Tibial nerve (tissue), 4 donors: Measurements from ENCODE around the gene TMEM53. TPM values are rescaled to one million over a fixed set of nuclear protein-coding genes. Genes with fewer than 3 reads are reported as not detected.

Experiments
- DNase-seq, 2 donors: peaks; one replicate each; pipeline ENCODE4 v3.0.0-alpha.2; 2019; ENCODE audit warnings: low spot score in 2 of 2
- H3K27ac ChIP-seq, 4 donors: fragments of 200-600 bp; sonication (generic) in 3 of 4; one replicate each; pipeline ENCODE4 v1.5.1; 2017 to 2019; ENCODE audit warnings: mild to moderate bottlenecking in 1 of 4
- H3K27me3 ChIP-seq, 2 donors: fragments of 200-600 bp; sonication (generic) in 1 of 2; one replicate each; pipeline versions ENCODE4 v1.5.1 to v1.6.0; 2017 to 2019
- H3K36me3 ChIP-seq, 3 donors: fragments of 200-600 bp; sonication (generic); one replicate each; pipeline ENCODE4 v1.5.1; 2018 to 2019
- H3K4me1 ChIP-seq, 4 donors: fragments of 200-600 bp; sonication (generic) in 3 of 4; one replicate each; pipeline ENCODE4 v1.5.1; 2017 to 2019
- H3K4me3 ChIP-seq, 4 donors: fragments of 200-600 bp; sonication (generic) in 3 of 4; one replicate each; pipeline ENCODE4 v1.5.1; 2017 to 2019; ENCODE audit warnings: mild to moderate bottlenecking in 1 of 4, moderate library complexity in 1 of 4
- H3K9me3 ChIP-seq, 4 donors: fragments of 200-600 bp; sonication (generic) in 3 of 4; one replicate each; pipeline ENCODE4 v1.5.1; 2017 to 2019
- CTCF ChIP-seq, 5 experiments: fragments of 200-600 bp in 3 of 5; fragments of 450-650 bp in 2 of 5; sonication (generic) in 3 of 5; IDR thresholded peaks; one replicate each; pipeline ENCODE4 v1.5.1; 2016 to 2019; ENCODE audit warnings: antibody characterized with exemption in 5 of 5, mild to moderate bottlenecking in 3 of 5, moderate library complexity in 2 of 5
- EP300 ChIP-seq, 2 donors: sonication (generic); formaldehyde crosslinking; IDR thresholded peaks; one replicate each; pipeline ENCODE4 v1.6.1; 2017; ENCODE audit warnings: antibody characterized with exemption in 2 of 2, mild to moderate bottlenecking in 1 of 2
- POLR2A ChIP-seq, 2 donors: fragments of 450-650 bp; IDR thresholded peaks; one replicate each; pipeline ENCODE4 v1.6.1; 2017; ENCODE audit warnings: antibody characterized with exemption in 2 of 2, mild to moderate bottlenecking in 2 of 2, moderate library complexity in 2 of 2
- WGBS, 2 donors: methylation state at CpG; one replicate each; pipeline ENCODE4 v1.1.5; 2018; 5-methylcytosine and 5-hydroxymethylcytosine counted together
- total RNA-seq, 4 donors: library from RNA; depleted of rRNA; stranded (reverse); fragments of >200 nt; gene quantifications; one replicate each; pipeline ENCODE4 v1.1.0, GENCODE V29; 2016

TMEM53 gene
- total RNA-seq, 4 donors from 2014 or later = 7.2 to 10.5 (median 9.5) TPM

- Histone ChIP-seq H3K27me3 (no peaks in the 10 kb centered on the region), H3K27ac (peak overlapping the region in 1 of 4 donors; percentile 15), H3K36me3 (no peaks in the 10 kb centered on the region), H3K9me3 (no peaks in the 10 kb centered on the region), H3K4me3 (no peak overlapping the region), H3K4me1 (peaks cover 0 to 10% (median 10%) of the 10 kb centered on the region in 4 donors)
- WGBS, 2 donors = 8 to 13% methylated on average over 9 of the region's 9 CpGs
- peak; percentile 45 to 71 for DNase-seq
- TF ChIP-seq POLR2A (IDR thresholded peaks at IDR 0.05) (no peak), CTCF (IDR thresholded peaks at IDR 0.05) (peak; percentile 75 to 94 (median 89)), EP300 (IDR thresholded peaks at IDR 0.05) (no peak)
These were observed 40.8 kb upstream of the TMEM53 start for GRCh38 chr1:44714944-44715571.

GRCh38 chr1:44714532-44714931, 40.3 kb upstream of the TMEM53 start:
- H3K27me3 ChIP-seq = no peaks in the 10 kb centered on the region
- WGBS, 2 donors = 87 to 93% methylated on average over 7 of the region's 7 CpGs

GRCh38 chr1:44713321-44713781, 39.1 kb upstream of the TMEM53 start:
- H3K27me3 ChIP-seq = no peaks in the 10 kb centered on the region
- TF ChIP-seq CTCF (IDR thresholded peaks at IDR 0.05) (no peak), POLR2A (IDR thresholded peaks at IDR 0.05) (no peak), EP300 (IDR thresholded peaks at IDR 0.05) (no peak)
- WGBS, 2 donors = 56 to 58% methylated on average over 6 of the region's 6 CpGs
- H3K27ac ChIP-seq = no peak overlapping the region
- no peaks in the 10 kb centered on the region for H3K9me3 ChIP-seq
- H3K36me3 ChIP-seq = no peaks in the 10 kb centered on the region
- no peak overlapping the region for H3K4me3 ChIP-seq
- H3K4me1 ChIP-seq = peaks cover 0 to 12% (median 10%) of the 10 kb centered on the region in 4 donors
- DNase-seq = no peak

More at GRCh38 chr1:44714532-44714931, 40.3 kb upstream of the TMEM53 start:
- Histone ChIP-seq H3K9me3 (no peaks in the 10 kb centered on the region), H3K4me1 (peaks cover 0 to 10% (median 10%) of the 10 kb centered on the region in 4 donors), H3K4me3 (no peak overlapping the region), H3K27ac (peak overlapping the region in 1 of 4 donors; percentile 15), H3K36me3 (no peaks in the 10 kb centered on the region)
- TF ChIP-seq CTCF (IDR thresholded peaks at IDR 0.05) (no peak), EP300 (IDR thresholded peaks at IDR 0.05) (no peak), POLR2A (IDR thresholded peaks at IDR 0.05) (no peak)
- DNase-seq = no peak

DNA sequence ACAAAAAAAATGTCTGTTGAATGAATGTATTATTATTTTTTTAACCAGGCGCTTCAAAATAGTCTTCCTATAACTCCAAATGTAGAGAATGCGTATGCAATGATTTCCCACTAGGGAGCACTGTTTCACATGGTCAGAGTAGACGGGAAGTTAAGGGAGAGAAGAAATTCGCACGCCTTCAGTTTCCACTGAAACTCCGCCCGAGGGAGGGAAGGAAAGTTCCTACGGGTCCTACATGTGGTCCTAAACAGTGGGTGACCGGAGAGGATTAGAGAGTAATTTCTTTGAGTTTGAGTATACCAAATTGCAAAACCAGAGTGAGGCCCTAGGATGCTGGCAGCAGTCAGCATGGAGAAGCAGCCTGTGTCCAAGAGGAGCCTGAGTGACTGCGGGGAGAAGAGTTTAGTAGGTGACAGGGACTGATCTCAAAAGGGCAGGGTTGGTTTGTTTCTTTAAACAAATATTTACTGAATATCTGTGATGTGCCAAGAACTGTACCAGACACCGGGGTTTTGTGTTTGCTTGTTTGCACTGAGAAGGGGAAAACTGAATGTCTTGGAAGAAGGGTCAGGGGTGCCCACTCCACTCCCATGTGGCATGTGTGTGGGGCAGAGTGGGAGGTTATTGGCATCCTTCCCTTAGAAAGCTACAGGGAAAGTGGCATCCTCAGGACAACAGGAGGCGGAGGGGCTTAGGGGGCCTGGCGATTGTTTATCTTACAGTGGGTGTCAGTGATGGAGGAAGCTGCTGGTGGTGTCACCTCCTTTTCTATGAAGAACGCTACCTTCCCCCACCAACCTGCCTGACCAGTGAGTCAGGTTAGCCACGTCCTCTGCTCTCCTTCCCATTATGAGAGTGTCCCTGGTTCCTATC, 33.9 kb upstream of the TMEM53 start:
- no peaks in the 10 kb centered on the region for H3K9me3 ChIP-seq
- WGBS, 2 donors = 34 to 35% methylated on average over 15 of the region's 15 CpGs
- H3K27ac ChIP-seq = no peak overlapping the region
- H3K4me3 ChIP-seq = peak overlapping the region in 1 of 4 donors; percentile 30
- H3K27me3 ChIP-seq = no peaks in the 10 kb centered on the region
- peak in 1 of 2 donors; percentile 44 for DNase-seq
- H3K36me3 ChIP-seq = no peaks in the 10 kb centered on the region
- TF ChIP-seq POLR2A (IDR thresholded peaks at IDR 0.05) (no peak), EP300 (IDR thresholded peaks at IDR 0.05) (no peak), CTCF (IDR thresholded peaks at IDR 0.05) (peak; percentile 52 to 76 (median 61))
- H3K4me1 ChIP-seq = peaks cover 0 to 12% (median 0%) of the 10 kb centered on the region in 4 donors
